Measurements from ENCODE around the gene JAK1. TPM values are rescaled to one million over a fixed set of nuclear protein-coding genes. Genes with fewer than 3 reads are reported as not detected.
"Not testable (repeated sequence)": the region's sequence is repeated elsewhere in the genome, so short reads cannot be mapped to it uniquely, and the experiment has no call there.

JAK1 gene
- polyA plus RNA-seq, 2 of the 4 experiments (the other 2 are of a cell fraction), result 110 to 159 TPM

- no peak for DNase-seq (ENCODE audit: low read depth in 1 of 2, low spot score in 1 of 2)
- POLR2A ChIA-PET, result interaction anchor here (1.8 kb wide), 1 partner anchor 44 kb away, joined by 5 read pairs; no protein-coding TSS in a partner anchor
- no peak for FAIRE-seq
- TF ChIP-seq, protein P1, sequence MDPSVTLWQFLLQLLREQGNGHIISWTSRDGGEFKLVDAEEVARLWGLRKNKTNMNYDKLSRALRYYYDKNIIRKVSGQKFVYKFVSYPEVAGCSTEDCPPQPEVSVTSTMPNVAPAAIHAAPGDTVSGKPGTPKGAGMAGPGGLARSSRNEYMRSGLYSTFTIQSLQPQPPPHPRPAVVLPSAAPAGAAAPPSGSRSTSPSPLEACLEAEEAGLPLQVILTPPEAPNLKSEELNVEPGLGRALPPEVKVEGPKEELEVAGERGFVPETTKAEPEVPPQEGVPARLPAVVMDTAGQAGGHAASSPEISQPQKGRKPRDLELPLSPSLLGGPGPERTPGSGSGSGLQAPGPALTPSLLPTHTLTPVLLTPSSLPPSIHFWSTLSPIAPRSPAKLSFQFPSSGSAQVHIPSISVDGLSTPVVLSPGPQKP (IDR thresholded peaks at IDR 0.05; ENCODE audit: low read depth, low read length), result no peak
- TF ChIP-seq, protein P2, sequence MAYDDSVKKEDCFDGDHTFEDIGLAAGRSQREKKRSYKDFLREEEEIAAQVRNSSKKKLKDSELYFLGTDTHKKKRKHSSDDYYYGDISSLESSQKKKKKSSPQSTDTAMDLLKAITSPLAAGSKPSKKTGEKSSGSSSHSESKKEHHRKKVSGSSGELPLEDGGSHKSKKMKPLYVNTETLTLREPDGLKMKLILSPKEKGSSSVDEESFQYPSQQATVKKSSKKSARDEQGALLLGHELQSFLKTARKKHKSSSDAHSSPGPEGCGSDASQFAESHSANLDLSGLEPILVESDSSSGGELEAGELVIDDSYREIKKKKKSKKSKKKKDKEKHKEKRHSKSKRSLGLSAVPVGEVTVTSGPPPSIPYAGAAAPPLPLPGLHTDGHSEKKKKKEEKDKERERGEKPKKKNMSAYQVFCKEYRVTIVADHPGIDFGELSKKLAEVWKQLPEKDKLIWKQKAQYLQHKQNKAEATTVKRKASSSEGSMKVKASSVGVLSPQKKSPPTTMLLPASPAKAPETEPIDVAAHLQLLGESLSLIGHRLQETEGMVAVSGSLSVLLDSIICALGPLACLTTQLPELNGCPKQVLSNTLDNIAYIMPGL (CRISPR knock-in tag; IDR thresholded peaks at IDR 0.05; ENCODE audit: borderline replicate concordance), result no peak
- TF ChIP-seq, protein P3, sequence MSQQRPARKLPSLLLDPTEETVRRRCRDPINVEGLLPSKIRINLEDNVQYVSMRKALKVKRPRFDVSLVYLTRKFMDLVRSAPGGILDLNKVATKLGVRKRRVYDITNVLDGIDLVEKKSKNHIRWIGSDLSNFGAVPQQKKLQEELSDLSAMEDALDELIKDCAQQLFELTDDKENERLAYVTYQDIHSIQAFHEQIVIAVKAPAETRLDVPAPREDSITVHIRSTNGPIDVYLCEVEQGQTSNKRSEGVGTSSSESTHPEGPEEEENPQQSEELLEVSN (IDR thresholded peaks at IDR 0.05; ENCODE audit: borderline replicate concordance, low read depth), result no peak
- TF ChIP-seq ZFP36 (IDR thresholded peaks at IDR 0.05; ENCODE audit: borderline replicate concordance, partially characterized antibody) (no peak), HDAC2 (IDR thresholded peaks at IDR 0.05) (no peak), HES2 (IDR thresholded peaks at IDR 0.05) (no peak), PHF8 (IDR thresholded peaks at IDR 0.05; ENCODE audit: borderline replicate concordance, low read depth) (no peak), RAD21 (conservative IDR thresholded peaks at IDR 0.05 in 1 of 2, IDR thresholded peaks at IDR 0.05 in 1 of 2) (no peak), KDM1A (IDR thresholded peaks at IDR 0.05; ENCODE audit: low read depth) (no peak), GATA3 (IDR thresholded peaks at IDR 0.05; ENCODE audit: borderline replicate concordance) (peak; percentile 70; the same call in 1 of the 2 replicates), CHD2 (IDR thresholded peaks at IDR 0.05; ENCODE audit: low read length, partially characterized antibody) (no peak), ZSCAN20 (CRISPR knock-in tag; IDR thresholded peaks at IDR 0.05) (no peak), FOSL2 (IDR thresholded peaks at IDR 0.05) (no peak), FOSL2 (CRISPR knock-in tag; IDR thresholded peaks at IDR 0.05) (peak; percentile 73)
- TF ChIP-seq, protein P4, sequence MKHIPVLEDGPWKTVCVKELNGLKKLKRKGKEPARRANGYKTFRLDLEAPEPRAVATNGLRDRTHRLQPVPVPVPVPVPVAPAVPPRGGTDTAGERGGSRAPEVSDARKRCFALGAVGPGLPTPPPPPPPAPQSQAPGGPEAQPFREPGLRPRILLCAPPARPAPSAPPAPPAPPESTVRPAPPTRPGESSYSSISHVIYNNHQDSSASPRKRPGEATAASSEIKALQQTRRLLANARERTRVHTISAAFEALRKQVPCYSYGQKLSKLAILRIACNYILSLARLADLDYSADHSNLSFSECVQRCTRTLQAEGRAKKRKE (CRISPR knock-in tag; IDR thresholded peaks at IDR 0.05; ENCODE audit: low read depth), result no peak
- CTCF ChIA-PET, result interaction anchor here (2.0 kb wide), 1 partner anchor 18 kb away, joined by 4 read pairs; no protein-coding TSS in a partner anchor
- Histone ChIP-seq H3K4me3 (no peak overlapping the region; the same call in 2 of the 3 replicates), H3K27ac (peak overlapping the region; percentile 75 to 90), H3K9me3 (no peaks in the 10 kb centered on the region), H3K4me1 (peaks cover 89% of the 10 kb centered on the region), H3K4me2 (peak overlapping the region; percentile 70)
- 30% methylated on average over 3 of the region's 3 CpGs for WGBS (ENCODE audit: missing lambda C conversion rate)
- ATAC-seq, result no peak
Measured at GRCh38 chr1:64920941-64921589, 45.3 kb downstream of the JAK1 start.

GRCh38 chr1:64919120-64919519, 47.2 kb downstream of the JAK1 start:
- H3K4me2 ChIP-seq; ATAC-seq; CTCF ChIA-PET; H3K4me3 ChIP-seq; FAIRE-seq; H3K9me3 ChIP-seq; DNase-seq (ENCODE audit: low read depth in 1 of 2, low spot score in 1 of 2): not testable (repeated sequence)
- POLR2A ChIA-PET, result interaction anchor here (0.7 kb wide), 1 partner anchor 47 kb away, joined by 3 read pairs; the partner anchor contains the start of gene JAK1
- peak overlapping the region; percentile 83 to 90; a peak in 5 of 6 replicates for H3K27ac ChIP-seq
- 90% methylated on average over 7 of the region's 7 CpGs for WGBS (ENCODE audit: missing lambda C conversion rate)
- H3K4me1 ChIP-seq, result peaks cover 85% of the 10 kb centered on the region

DNA sequence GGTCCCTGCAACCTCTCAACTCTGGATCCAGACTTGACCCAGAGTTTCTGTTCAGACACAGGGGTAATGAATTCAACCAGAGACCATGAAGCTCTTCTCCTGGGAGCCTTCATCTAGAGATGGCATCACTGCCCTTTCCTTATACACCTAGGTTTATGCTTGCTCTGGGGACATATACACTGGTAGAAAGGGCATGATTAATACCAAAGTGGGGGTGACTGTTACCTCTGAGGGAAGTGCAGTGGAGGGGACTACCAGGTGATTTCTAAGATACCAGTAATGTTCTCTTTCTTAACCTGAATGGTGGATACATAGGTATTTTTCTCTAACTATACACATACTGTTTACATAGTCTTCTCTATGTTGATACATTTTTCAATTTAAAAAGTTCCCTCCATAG, 48.4 kb downstream of the JAK1 start:
- peak; percentile 12 to 20 for ATAC-seq
- H3K4me1 ChIP-seq, result peaks cover 85% of the 10 kb centered on the region
- no peaks in the 10 kb centered on the region for H3K9me3 ChIP-seq
- H3K4me3 ChIP-seq, result no peak overlapping the region
- H3K27ac ChIP-seq, result peak overlapping the region; percentile 83 to 93
- peak overlapping the region; percentile 95 for H3K4me2 ChIP-seq
- ChIA-PET POLR2A (interaction anchor here (0.8 to 2.0 kb wide), 4 partner anchors 10 to 49 kb away, joined by 3 to 15 read pairs (median 4); partner anchors contain the start of gene JAK1), CTCF (interaction anchor here (0.7 to 2.0 kb wide), 4 partner anchors 9 to 15 kb away, joined by 3 to 7 read pairs (median 4); no protein-coding TSS in a partner anchor)
- no peak for DNase-seq (ENCODE audit: low read depth in 1 of 2, low spot score in 1 of 2)
- no peak for FAIRE-seq
- TF ChIP-seq HOXB13 (CRISPR knock-in tag; IDR thresholded peaks at IDR 0.05; ENCODE audit: low read depth), result no peak
- no peak for TF ChIP-seq CEBPB (IDR thresholded peaks at IDR 0.05)
- TF ChIP-seq RARB (CRISPR knock-in tag; IDR thresholded peaks at IDR 0.05), result no peak
- TF ChIP-seq KDM5A (IDR thresholded peaks at IDR 0.05), result no peak
